HL-60/S4 (cell line): ENCODE data around the gene USP12.
"Not testable (repeated sequence)": the region's sequence is repeated elsewhere in the genome, so short reads cannot be mapped to it uniquely, and the experiment has no call there.

ENCODE experiments used
- in situ Hi-C: fragments of 300-500 bp; cut with MboI; formaldehyde crosslinking; loops from 2 replicates; pipeline ENCODE4 v1.14.3; 2022; ENCODE audit warnings: low sequenced_read_pairs

Gene USP12

GRCh38 chr13:27171244-27171826 lies at the start of gene USP12:
Gene USP12, minus strand, starts transcription at chr13:27171811. Its CDS starts 172 bp downstream, at chr13:27171639.
- in situ Hi-C loops = no loop called here

- in situ Hi-C loops = no loop called here
Observed at GRCh38 chr13:27219611-27220010, 48.0 kb upstream of the USP12 start.

DNA sequence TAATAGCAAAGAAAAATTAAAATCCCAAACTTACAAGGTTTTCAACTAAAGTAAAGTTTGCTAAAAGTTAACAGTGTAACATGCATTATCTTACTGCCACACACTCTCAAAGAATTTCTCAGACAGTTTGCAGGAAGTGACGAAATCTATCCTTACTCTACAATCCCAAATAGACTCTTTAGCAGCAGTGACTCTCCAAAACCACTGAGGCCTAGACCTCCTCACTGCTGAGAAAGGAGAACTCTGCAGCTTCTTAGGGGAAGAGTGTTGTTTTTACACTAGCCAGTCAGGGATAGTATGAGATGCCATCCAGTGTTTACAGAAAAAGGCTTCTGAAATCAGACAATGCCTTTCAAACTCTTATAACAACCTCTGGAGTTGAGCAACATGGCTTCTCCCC lies 47.2 kb upstream of the USP12 start:
- in situ Hi-C loops = not testable (repeated sequence)

DNA sequence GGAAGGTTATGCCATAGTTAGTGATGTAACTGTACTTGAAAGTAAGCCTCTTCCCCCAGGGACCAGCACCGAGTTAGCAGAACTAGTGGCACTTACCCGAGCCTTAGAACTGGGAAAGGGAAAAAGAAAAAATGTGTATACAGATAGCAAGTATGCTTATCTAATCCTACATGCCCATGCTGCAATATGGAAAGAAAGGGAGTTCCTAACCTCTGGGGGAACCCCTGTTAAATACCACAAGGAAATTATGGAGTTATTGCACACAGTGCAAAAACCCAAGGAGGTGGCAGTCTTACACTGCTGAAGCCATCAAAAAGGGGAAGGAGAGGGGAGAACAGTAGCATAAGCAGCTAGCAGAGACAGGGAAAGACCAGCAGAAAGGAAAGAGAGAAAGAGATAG lies 46.2 kb upstream of the USP12 start:
- in situ Hi-C loops = not testable (repeated sequence)

- in situ Hi-C loops = not testable (repeated sequence)
Observed at GRCh38 chr13:27213386-27213785, 41.8 kb upstream of the USP12 start.

DNA sequence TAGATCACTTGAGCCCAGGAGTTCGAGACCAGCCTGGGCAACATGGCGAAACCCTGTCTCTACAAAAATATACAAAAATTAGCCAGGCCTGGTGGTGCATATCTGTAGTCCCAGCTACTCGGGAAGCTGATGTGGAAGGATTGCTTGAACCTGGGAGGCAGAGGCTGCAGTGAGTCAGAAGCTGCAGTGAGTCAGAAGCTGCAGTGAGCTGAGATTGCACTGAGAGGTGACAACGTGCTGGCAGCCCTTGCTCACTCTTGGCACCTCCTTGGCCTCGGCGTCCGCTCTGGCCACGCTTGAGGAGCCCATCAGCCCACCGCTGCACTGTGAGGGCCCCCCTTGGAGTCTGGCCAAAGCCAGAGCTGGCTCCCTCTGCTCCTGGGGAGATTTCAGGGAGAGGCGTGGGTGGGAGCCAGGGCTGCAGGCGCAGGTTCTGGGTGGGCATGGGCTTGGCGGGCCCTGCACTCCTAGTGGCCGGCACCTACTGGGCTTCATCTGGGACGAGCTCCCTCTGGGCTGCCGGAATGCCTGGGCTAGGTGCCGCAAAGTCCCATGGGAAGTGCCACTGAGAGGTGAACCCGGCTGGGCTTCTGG lies 40.3 kb upstream of the USP12 start:
- in situ Hi-C loops = no loop called here

DNA sequence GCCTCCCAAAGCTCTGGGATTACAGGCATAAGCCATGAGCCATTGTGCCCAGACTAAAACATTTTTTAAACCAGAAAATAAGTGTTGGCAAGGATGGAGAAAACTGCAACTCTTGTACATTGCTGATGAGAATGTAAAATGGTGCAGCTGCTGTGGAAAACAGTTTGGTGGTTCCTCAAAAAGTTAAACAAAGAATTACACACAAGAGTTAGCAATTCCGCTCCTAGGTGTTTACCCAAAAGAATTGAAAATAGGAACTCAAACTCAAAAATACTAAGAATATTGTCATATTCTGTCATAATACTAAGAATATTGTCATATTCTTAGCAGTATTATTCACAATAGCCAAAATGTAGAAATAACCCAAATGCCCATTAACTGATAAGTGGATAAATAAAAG lies 39.7 kb upstream of the USP12 start:
- in situ Hi-C loops = no loop called here

DNA sequence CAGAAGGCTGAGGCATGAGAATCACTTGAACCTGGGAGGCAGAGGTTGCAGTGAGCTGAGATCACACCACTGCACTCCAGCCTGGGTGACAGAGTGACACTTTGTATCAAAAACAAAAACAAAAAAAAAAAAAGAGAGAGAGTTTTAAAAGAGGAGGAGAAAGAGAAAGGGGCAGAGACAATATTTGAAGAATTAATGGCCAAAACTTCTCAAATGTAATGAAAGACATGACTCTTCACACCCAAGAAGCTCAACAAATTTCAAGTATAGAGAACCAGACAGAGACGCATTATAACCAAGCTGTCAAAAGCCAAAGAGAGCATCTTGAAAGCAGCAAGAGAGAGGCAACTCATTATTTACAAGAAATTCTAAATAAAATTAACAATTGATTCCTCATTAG lies 36.9 kb upstream of the USP12 start:
- in situ Hi-C loops = no loop called here

- in situ Hi-C loops = no loop called here
Observed at GRCh38 chr13:27203854-27204253, 32.2 kb upstream of the USP12 start.

- in situ Hi-C loops = no loop called here
Observed at GRCh38 chr13:27203186-27203585, 31.6 kb upstream of the USP12 start.

DNA sequence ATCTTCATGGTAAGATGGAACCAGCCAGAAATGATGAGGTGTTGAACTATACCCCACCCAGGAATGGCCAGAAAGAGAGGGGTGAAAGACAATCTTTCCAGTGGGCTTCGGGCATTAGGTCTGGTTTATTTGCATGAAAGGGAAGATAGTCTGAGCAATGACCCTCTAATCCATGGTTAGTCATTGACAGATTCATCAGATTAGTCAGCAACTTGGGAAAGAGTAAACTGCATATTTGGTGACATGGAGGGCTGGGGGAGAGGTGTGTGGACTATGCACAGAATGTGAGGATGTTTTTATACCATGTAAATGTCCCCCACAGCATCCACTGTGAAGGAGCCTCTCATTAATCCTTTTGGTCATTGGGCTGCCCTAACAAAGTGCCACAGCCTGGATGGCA lies 30.1 kb upstream of the USP12 start:
- in situ Hi-C loops = no loop called here

DNA sequence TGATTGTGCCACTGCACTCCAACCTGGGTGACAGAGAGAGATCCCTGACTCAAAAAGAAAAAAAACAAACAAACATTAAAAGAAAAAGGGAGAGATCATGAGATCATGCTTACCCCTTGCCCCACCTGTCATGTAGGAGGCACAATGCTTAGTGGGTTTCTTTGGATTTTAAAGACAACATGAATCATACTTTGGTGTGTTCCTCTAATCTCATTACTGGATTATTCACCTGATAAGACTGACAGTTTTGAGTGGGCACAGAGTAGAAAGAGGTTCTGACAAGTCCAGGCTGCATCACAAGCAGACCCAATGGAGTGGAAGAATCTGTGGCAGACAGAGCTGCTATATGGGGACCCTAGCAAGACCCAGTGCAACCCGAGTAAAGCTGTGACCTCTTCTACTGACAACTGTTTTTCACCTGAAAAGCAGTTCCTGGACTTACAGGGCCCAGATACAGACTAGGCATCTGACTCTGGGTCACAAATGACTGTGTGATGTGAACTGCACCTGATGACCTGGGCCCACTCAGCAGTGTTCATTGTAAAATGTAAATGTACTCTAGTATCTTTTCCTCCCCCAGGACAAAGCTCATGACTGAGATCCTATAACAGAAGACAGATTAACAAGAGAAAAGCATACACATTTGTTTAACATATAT lies 28.9 kb upstream of the USP12 start:
- in situ Hi-C loops = no loop called here

- in situ Hi-C loops = no loop called here
Observed at GRCh38 chr13:27199696-27200095, 28.1 kb upstream of the USP12 start.

GRCh38 chr13:27199211-27199610 lies 27.6 kb upstream of the USP12 start:
- in situ Hi-C loops = no loop called here

- in situ Hi-C loops = no loop called here
Observed at GRCh38 chr13:27194895-27195764, 23.5 kb upstream of the USP12 start.

GRCh38 chr13:27194209-27194608 lies 22.6 kb upstream of the USP12 start:
- in situ Hi-C loops = no loop called here

GRCh38 chr13:27193496-27193895 lies 21.9 kb upstream of the USP12 start:
- in situ Hi-C loops = no loop called here

- in situ Hi-C loops = no loop called here
Observed at GRCh38 chr13:27192973-27193372, 21.4 kb upstream of the USP12 start.

GRCh38 chr13:27192367-27192766 lies 20.8 kb upstream of the USP12 start:
- in situ Hi-C loops = not testable (repeated sequence)

- in situ Hi-C loops = no loop called here
Observed at GRCh38 chr13:27189192-27189591, 17.6 kb upstream of the USP12 start.

DNA sequence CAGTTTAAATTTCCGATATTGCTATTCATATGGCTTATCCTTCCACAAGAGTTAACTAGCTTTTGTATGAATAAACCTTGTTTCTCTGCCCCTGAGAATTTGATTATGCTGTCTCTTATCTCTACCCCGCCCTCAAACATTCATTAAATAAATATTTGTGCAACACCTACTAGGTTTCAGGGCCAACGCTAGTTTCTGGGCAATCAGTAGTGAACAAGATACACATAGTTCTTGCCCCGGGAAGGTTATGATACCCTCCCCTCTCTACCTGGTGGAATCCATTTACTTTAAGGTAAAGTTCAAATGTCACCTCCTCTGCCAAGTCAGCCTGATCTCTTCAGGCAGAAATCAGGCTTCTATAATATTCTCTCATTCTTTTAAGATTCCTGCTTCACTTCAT lies 16.6 kb upstream of the USP12 start:
- in situ Hi-C loops = no loop called here

GRCh38 chr13:27186295-27186694 lies 14.7 kb upstream of the USP12 start:
- in situ Hi-C loops = no loop called here
